BE2C (cell line): ENCODE data around the gene PIGV.

ENCODE experiments used
- DNase-seq: peaks from one replicate; pipeline ENCODE4 v3.0.0-alpha.2; 2020
- H3K27me3 ChIP-seq: fragments of 250-450 bp; sonication (Bioruptor Pico); 2 replicates; pipeline ENCODE4 v1.5.1; 2020; ENCODE audit warnings: mild to moderate bottlenecking
- H3K36me3 ChIP-seq: fragments of 250-450 bp; sonication (Bioruptor Pico); 2 replicates; pipeline ENCODE4 v1.5.1; 2020; ENCODE audit warnings: mild to moderate bottlenecking
- H3K4me1 ChIP-seq: fragments of 250-450 bp; sonication (Bioruptor Pico); 2 replicates; pipeline ENCODE4 v1.5.1; 2020
- H3K4me3 ChIP-seq: 2 replicates; pipeline ENCODE4 v1.5.1; 2011; ENCODE audit warnings: low read depth, low read length
- H3K9me3 ChIP-seq: fragments of 250-450 bp; sonication (Bioruptor Pico); 2 replicates; pipeline ENCODE4 v1.5.1; 2020
- TF ChIP-seq, protein P1 (sequence below): IDR thresholded peaks from 2 replicates; pipeline ENCODE4 v1.5.1; 2012; ENCODE audit warnings: mild to moderate bottlenecking, low read depth, low read length

Gene PIGV

DNA sequence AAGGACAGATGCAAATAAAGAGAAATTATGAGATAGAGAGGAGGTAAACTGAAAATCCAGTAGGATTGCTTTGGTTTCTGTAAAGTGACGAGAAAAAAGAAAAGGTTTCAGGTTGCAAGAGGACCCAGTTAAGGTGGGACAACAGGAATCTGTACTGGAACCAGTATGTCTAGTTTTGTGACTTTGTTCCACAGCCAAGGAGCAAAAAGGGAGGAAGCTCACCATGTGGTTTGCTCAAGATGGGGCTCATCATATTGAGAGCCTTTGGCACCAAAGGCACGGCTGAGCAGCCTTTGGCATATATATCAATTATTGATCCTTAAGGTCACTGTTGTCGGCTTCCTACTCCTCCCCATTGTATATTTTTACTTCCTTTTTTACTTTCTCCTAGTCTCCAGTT lies 37.0 kb downstream of the PIGV start:
- no peaks in the 10 kb centered on the region for H3K4me1 ChIP-seq
- no peaks in the 10 kb centered on the region for H3K36me3 ChIP-seq
- H3K9me3 ChIP-seq, result no peaks in the 10 kb centered on the region
- no peak overlapping the region for H3K4me3 ChIP-seq
- no peak for DNase-seq
- TF ChIP-seq, protein P1, sequence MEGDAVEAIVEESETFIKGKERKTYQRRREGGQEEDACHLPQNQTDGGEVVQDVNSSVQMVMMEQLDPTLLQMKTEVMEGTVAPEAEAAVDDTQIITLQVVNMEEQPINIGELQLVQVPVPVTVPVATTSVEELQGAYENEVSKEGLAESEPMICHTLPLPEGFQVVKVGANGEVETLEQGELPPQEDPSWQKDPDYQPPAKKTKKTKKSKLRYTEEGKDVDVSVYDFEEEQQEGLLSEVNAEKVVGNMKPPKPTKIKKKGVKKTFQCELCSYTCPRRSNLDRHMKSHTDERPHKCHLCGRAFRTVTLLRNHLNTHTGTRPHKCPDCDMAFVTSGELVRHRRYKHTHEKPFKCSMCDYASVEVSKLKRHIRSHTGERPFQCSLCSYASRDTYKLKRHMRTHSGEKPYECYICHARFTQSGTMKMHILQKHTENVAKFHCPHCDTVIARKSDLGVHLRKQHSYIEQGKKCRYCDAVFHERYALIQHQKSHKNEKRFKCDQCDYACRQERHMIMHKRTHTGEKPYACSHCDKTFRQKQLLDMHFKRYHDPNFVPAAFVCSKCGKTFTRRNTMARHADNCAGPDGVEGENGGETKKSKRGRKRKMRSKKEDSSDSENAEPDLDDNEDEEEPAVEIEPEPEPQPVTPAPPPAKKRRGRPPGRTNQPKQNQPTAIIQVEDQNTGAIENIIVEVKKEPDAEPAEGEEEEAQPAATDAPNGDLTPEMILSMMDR, result no peak
- H3K27me3 ChIP-seq, result no peaks in the 10 kb centered on the region

DNA sequence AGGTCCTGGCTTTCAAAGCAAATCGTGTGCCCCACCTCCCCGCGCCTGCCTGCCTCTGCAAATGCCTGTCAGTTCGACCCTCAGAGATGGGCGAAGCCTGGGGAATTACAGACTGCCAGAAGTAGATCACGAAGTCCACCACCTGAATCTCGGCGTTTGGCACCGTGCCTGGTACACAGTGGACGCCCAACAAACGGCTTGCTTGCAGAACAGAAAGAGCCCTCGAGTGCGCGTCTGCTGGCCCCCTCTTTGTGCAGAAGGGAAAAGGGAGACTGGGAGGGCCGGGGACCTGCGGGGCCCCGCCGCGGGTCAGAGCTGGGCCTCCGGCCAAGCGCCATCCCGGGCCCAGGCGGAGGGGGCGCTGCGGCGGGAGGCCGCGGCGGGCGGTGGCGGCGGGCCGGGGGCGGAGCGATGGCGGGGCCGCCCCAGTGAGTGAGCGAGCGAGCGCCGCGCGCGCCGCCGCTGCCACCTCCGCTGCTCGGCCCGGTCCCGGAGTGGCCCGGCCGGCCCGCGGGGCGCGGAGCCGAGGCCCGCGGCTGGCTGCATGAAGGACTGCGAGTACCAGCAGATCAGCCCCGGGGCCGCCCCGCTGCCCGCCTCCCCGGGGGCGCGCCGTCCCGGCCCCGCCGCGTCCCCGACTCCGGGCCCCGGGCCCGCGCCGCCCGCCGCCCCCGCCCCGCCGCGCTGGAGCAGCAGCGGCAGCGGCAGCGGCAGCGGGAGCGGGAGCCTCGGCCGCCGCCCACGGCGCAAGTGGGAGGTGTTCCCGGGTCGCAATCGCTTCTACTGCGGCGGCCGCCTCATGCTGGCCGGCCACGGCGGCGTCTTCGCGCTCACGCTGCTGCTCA lies 38.7 kb downstream of the PIGV start, which contains the start of gene ZDHHC18:
ZDHHC18 (plus strand) TSS at position 428 of the 845 bp plus-strand sequence; CDS start at position 545, 117 bp downstream.
- no peaks in the 10 kb centered on the region for H3K27me3 ChIP-seq
- H3K9me3 ChIP-seq, result no peaks in the 10 kb centered on the region
- DNase-seq, result peak; percentile 68
- peak within 1 kb of the TSS; percentile 55 for H3K4me3 ChIP-seq
- H3K4me1 ChIP-seq, result no peaks in the 10 kb centered on the region
- no peaks in the 10 kb centered on the region for H3K36me3 ChIP-seq
- TF ChIP-seq, protein P1, result no peak

DNA sequence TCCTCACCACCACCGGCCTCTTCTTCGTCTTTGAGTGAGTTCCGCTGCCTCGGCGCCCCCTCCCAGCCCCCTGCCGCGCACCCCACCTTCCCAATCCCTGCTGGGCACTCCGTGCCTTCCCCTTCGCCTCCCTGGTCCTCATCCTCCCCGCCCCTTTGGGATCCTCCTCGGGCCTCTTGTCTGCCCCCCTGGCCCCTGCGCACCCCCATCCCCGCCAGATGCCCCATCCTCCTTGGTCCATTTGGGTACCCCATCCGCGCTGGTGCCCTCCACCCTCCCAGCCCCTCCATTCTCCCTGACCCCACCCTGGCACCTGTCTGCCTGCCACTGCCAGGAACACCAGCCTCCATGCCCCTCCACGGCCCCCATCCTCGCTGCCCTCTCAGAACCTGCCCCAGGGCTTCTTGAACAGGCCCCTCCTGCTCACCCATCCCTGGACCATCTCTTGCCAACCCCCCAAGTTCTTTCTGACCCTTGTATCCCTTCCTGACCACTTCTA lies 39.4 kb downstream of the PIGV start:
- H3K4me1 ChIP-seq, result no peaks in the 10 kb centered on the region
- no peak for DNase-seq
- no peaks in the 10 kb centered on the region for H3K27me3 ChIP-seq
- TF ChIP-seq, protein P1, result no peak
- H3K9me3 ChIP-seq, result no peaks in the 10 kb centered on the region
- peak overlapping the region; percentile 51 for H3K4me3 ChIP-seq
- no peaks in the 10 kb centered on the region for H3K36me3 ChIP-seq

DNA sequence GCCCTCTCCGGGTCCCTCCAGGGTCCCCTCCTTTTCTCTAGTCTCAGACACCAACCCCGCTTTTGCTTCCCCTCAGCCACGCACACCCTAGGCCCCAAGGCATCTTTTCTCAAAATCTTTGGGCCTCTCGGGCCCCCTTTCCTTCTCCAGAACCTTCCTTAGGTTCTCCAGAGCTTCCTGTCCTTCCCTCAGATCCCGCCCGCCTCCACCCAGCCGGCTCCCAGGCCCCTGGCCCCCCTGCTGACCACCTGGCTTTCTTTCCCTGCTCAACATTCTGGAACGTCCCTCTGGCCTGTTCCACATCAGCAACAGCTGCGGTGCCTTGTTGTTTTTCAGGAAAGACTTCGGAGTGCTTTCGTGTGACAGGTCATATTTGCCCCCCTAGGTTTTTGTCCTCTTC lies 39.9 kb downstream of the PIGV start:
- no peak for DNase-seq

DNA sequence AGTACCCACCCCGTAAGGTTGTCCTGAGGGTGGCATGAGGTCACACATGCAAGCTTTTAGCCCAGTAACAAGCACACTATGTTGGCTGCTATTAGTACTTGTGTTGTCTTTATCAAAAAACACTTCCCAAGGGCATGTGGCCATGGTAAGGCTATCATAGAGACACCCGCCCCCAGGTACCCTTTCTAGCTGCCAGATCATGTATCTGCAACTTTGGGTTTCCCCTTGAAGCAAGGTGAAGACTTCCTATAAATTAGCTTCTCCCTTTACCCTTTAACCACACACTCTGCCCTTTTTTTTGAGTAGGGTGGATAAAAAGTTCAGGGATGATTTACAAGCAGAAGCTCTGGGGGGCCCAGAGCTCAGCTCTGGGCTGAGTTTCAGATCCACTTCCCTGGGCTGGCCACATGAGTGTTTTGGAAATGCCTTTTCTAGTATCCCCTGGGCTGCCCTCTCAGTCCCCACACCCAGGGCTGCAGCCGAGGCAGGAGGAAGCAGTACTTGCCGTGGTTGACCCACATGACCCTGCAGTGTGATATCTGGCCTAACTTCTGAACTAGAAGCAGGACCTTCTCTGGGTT lies 40.8 kb downstream of the PIGV start:
- H3K27me3 ChIP-seq, result no peaks in the 10 kb centered on the region
- no peaks in the 10 kb centered on the region for H3K9me3 ChIP-seq
- no peak overlapping the region for H3K4me3 ChIP-seq
- no peak for DNase-seq
- TF ChIP-seq, protein P1, result no peak
- H3K36me3 ChIP-seq, result no peaks in the 10 kb centered on the region
- no peaks in the 10 kb centered on the region for H3K4me1 ChIP-seq

More for the DNA sequence above, 39.9 kb downstream of the PIGV start:
- TF ChIP-seq, protein P1, result no peak
- H3K4me1 ChIP-seq, result no peaks in the 10 kb centered on the region
- H3K4me3 ChIP-seq, result peak overlapping the region; percentile 51
- H3K27me3 ChIP-seq, result no peaks in the 10 kb centered on the region
- no peaks in the 10 kb centered on the region for H3K36me3 ChIP-seq
- no peaks in the 10 kb centered on the region for H3K9me3 ChIP-seq
